Measurements from ENCODE around the gene VILL. TPM values are rescaled to one million over a fixed set of nuclear protein-coding genes. Genes with fewer than 3 reads are reported as not detected.

VILL gene
- total RNA-seq, 1 donor = 4.3 TPM

DNA sequence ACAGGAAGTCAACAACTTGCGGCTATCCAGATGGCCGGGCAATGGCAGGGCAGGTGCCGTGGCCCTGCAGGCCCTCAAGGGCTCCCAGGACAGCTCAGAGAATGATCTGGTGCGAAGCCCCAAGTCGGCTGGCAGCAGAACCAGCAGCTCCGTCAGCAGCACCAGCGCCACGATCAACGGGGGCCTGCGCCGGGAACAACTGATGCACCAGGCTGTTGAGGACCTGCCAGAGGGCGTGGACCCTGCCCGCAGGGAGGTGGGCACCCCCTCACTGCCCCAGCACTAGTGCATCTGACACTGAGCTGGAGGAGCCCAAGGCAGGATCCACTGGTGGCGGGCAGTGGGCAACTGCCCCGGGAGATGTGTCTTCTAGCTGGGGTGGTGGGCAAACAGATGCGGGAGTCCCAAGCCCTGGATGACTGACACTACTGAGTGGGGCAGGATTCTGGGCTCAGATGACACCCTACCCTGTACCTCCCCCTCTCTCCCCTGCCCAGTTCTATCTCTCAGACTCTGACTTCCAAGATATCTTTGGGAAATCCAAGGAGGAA is 15.9 kb downstream of the VILL start:
- no peak for DNase-seq (ENCODE audit: low read depth)
- TF ChIP-seq, protein P1, sequence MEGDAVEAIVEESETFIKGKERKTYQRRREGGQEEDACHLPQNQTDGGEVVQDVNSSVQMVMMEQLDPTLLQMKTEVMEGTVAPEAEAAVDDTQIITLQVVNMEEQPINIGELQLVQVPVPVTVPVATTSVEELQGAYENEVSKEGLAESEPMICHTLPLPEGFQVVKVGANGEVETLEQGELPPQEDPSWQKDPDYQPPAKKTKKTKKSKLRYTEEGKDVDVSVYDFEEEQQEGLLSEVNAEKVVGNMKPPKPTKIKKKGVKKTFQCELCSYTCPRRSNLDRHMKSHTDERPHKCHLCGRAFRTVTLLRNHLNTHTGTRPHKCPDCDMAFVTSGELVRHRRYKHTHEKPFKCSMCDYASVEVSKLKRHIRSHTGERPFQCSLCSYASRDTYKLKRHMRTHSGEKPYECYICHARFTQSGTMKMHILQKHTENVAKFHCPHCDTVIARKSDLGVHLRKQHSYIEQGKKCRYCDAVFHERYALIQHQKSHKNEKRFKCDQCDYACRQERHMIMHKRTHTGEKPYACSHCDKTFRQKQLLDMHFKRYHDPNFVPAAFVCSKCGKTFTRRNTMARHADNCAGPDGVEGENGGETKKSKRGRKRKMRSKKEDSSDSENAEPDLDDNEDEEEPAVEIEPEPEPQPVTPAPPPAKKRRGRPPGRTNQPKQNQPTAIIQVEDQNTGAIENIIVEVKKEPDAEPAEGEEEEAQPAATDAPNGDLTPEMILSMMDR (IDR thresholded peaks at IDR 0.05; ENCODE audit: insufficient read depth, low read depth, low read length) = no peak
- no peak overlapping the region for H3K4me3 ChIP-seq (ENCODE audit: low read depth, low read length)

DNA sequence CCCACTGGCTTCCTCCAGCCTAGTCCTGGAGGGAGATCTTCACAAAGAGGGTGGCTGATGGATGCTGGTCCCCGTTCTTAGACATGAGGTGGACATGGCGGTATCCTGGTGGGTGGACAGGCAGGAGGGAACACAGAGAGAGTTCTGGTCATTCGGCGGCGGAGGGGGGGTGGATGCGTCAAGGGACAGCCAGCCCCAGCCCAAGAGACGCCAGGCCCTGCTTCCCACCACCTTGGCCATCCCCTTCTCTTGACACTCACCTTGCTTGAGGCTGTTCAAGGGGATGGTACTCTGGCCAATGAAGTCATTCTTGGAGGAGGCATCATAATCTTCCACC is 17.1 kb downstream of the VILL start:
- TF ChIP-seq, protein P1 (IDR thresholded peaks at IDR 0.05; ENCODE audit: insufficient read depth, low read depth, low read length) = no peak
- no peak overlapping the region for H3K4me3 ChIP-seq (ENCODE audit: low read depth, low read length)
- DNase-seq (ENCODE audit: low read depth) = no peak

DNA sequence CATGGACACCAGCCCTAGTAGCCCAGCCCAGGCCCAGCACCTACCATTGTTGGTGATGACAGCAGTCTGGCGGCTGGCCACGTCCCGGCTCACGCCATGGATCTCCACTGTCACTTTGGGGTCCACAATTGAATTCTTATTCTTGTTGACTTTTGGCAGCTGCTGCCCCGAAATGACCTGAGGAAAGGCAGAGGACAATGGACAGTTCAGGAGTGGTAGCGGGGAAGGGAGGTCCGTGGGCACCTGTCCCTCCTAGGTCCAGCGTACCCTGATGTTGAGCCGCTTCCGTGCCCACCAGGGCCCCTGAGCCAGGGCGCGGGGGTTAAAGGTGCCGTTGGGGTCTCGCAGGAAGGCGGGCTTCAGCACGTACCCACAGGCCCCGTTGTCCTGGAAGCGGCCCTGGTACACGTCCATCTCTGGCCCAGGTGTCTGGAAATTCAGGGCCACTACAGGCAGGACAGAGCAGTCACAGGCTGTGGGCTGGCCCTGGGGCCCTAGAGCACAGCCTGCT is 17.7 kb downstream of the VILL start:
- no peak overlapping the region for H3K4me3 ChIP-seq (ENCODE audit: low read depth, low read length)
- TF ChIP-seq, protein P1 (IDR thresholded peaks at IDR 0.05; ENCODE audit: insufficient read depth, low read depth, low read length) = no peak
- no peak for DNase-seq (ENCODE audit: low read depth)

DNA sequence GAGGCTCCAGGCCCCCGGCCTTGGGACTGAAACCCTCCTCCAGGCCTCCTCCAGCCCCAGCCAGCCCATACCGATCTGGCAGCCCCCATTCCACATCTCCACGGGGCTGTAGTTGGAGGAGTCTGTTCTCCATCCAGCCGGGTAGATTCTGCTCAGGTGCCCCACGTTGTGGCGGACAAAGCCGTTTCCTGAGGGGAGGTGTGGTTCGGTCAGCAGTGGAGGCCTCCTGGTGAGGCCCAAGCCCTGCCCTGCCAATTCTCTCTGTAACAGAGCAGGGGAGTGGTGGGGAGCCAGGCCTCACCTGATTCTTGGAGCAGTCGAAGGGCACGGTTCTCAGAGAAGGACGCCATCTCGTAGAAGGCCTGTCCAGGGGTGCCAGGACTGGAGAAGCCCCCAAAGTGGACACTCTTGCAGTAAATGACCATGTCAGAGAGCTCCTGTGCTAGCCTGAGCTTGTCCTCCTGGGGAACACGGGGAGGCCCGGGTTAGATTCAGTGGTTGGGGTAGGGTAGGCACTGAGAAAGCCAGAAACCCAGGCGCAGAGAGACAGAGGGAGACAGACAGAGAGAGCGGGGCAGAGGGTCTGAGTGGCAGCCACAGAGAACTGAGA is 18.5 kb downstream of the VILL start:
- H3K4me3 ChIP-seq (ENCODE audit: low read depth, low read length) = no peak overlapping the region
- TF ChIP-seq, protein P1 (IDR thresholded peaks at IDR 0.05; ENCODE audit: insufficient read depth, low read depth, low read length) = no peak
- DNase-seq (ENCODE audit: low read depth) = no peak

DNA sequence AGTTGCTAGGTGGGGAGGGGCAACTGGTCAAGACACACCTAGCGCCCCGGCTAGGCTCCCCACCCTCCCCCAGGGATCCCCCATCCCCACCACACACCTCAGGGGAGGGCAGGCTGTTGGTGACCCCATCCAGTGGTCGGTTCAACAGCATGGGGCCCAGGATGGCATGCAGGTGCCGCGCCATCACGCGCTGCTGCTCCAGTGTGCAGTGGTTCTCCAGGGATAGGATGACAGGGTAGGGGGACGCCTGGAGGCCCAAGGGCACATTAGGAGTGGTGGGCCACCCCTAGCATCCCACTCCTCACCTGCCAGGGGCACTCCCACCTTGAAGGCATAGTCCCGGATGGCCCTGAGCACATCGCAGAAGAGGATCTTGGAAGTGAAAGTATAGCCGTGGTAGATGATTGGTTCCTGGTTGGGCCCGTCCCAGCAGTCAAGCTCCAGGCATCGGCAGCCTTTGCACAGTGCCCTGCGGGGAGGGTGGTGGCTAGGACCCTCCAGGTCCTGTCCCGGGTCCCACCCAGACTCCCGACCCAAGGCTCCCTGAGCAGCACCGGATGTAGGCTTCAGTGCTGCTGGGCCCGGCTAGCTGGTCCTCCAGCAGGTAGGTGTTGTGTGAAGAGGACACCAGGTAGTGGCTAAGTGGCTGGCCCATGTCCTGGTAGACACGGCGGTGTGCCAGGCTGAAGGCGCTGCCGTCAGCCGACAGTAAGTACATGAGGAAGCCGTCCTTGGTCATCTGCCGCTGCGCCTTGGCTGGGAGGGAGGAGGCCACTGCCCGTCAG is 19.4 kb downstream of the VILL start:
- TF ChIP-seq, protein P1 (IDR thresholded peaks at IDR 0.05; ENCODE audit: insufficient read depth, low read depth, low read length) = no peak
- no peak overlapping the region for H3K4me3 ChIP-seq (ENCODE audit: low read depth, low read length)
- no peak for DNase-seq (ENCODE audit: low read depth)

DNA sequence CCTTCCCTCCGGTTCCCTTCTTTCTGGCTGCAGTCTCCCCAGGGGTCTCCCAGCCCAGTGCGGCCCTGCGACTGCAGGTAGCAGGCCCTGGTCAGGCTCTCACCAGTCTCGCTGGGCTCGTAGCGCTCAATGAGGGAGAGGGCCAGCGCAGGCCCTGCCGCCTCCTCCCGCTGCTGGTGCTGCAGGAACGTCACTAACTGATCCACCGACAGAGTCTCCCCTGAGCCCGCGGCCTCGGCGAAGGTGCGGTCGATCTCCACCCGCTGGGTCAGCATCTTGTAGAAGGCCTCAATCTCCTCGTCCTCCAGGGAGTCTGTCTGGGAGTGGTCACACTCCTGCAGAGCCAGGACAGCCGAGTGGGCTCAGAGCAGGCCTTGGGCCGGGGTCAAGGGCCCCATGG is 20.5 kb downstream of the VILL start:
- DNase-seq (ENCODE audit: low read depth) = no peak
- no peak overlapping the region for H3K4me3 ChIP-seq (ENCODE audit: low read depth, low read length)
- TF ChIP-seq, protein P1 (IDR thresholded peaks at IDR 0.05; ENCODE audit: insufficient read depth, low read depth, low read length) = no peak
